H4 (cell line): Measurements from ENCODE around the gene ZNF215. TPM values are rescaled to one million over a fixed set of nuclear protein-coding genes. Genes with fewer than 3 reads are reported as not detected.
"Not testable (repeated sequence)": the region's sequence is repeated elsewhere in the genome, so short reads cannot be mapped to it uniquely, and the experiment has no call there.

Source experiments
- DNase-seq: peaks from one replicate; pipeline ENCODE4 v3.0.0-alpha.2; 2015; ENCODE audit warnings: low spot score
- total RNA-seq: library from RNA; depleted of rRNA; stranded (reverse); fragments of >200 nt; shearing (Covaris generic); gene quantifications from 2 replicates; pipeline ENCODE4 v1.2.3, GENCODE V29; 2014; rRNA removed

ZNF215 gene
- total RNA-seq, 1 experiment from 2014 or later, result 10.7 TPM

DNA sequence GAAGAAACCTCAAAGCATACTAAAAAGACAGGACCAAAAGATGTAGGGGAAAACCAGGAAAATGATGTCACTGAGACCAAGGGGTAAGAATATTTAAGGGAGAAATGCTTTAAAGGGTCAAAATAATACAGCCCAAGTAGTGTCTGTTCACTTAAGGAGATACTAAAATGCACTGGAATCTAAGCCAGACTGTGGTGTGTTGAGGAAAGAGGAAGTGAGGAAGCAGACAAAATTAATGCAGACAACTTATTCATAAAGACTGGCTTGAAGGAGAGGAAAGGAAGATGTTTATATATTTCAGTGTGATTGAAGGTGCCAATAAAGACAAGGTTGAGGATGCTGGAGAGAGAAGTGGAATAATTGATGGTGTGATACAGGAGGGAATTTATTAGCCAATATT lies 15.7 kb downstream of the ZNF215 start:
- no peak for DNase-seq

DNA sequence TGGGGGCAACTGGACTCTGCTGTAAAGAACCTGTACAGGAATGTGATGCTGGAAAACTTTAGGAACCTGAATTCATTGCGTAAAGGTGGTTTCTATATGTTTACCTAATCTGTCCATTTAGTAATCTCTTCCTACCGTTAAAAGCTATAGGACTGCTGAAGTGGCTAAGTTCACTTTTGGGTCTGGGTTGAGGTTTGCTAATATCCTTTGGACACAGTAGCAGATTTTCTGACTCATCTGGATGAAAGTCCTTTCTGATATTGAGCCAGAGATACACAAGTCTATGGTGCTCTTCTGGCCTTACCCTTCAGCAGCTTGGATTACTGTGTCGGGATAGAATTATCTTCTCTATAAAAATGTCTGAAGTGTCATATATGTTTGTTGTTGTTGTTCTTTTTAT lies 16.9 kb downstream of the ZNF215 start:
- DNase-seq, result no peak

DNA sequence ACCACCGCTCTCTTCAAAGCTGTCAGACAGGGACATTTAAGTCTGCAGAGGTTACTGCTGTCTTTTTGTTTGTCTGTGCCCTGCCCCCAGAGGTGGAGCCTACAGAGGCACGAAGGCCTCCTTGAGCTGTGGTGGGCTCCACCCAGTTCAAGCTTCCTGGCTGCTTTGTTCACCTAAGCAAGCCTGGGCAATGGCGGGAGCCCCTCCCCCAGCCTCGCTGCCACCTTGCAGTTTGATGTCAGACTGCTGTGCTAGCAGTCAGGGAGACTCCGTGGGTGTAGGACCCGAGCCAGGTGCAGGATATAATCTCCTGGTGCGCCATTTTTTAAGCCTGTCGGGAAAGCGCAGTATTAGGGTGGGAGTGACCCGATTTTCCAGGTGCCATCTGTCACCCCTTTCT lies 28.0 kb downstream of the ZNF215 start:
- not testable (repeated sequence) for DNase-seq

DNA sequence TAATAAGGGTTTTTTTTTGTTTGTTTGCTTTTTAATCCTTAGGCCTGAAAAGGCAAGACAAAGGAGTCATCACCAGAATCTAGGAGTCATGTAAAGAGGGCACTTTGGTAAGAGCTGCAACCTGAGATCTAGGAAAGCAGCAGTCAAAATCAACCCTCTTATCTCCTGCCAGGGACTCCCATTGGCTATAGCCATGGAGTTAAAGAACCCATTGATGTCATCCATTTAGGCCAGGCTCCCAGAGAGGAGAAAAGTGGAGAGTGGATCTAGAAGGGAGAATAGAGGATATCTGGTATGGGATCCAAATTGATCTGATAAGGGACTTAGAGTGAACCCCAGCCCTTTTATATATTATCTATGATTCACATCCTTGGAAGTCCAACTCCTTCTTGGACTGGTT lies 35.9 kb downstream of the ZNF215 start:
- no peak for DNase-seq

- no peak for DNase-seq
These were observed 36.4 kb downstream of the ZNF215 start for GRCh38 chr11:6962673-6963072.

GRCh38 chr11:6968816-6969215 lies 42.6 kb downstream of the ZNF215 start:
- DNase-seq, result no peak

DNA sequence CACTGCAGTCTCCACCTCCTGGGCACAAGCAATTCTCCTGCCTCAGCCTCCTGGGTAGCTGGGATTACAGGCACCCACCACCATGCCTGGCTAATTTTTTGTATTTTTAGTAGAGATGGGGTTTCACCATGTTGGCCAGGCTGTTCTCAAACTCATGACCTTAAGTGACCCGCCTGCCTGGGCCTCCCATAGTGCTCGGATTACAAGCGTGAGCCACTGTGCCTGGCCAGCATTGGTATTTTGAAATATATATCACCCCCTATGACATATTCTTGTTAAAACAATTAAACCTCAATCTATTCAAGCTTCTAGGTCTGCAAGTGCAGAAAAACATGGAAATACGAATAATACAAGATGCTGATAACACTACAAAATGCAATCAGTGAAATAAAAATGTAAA lies 43.6 kb downstream of the ZNF215 start:
- not testable (repeated sequence) for DNase-seq

- no peak for DNase-seq
These were observed 53.1 kb downstream of the ZNF215 start for GRCh38 chr11:6979365-6979764.

DNA sequence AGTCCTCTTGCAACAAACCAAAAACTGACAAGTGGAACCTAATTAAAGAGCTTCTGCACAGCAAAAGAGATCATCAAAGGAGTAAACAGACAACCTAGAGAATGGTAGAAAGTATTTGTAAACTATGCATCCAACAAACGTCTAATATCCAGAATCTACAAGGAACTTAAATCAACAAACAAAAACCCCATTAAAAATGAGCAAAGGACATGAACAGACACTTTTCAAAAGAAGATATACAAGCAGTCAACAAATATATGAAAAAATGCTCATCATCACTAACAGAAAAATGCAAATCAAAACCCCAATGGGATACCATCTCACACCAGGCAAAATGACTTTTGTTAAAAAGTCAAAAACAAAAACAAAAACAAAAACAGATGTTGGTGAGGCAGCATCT lies 60.3 kb downstream of the ZNF215 start:
- DNase-seq, result no peak

DNA sequence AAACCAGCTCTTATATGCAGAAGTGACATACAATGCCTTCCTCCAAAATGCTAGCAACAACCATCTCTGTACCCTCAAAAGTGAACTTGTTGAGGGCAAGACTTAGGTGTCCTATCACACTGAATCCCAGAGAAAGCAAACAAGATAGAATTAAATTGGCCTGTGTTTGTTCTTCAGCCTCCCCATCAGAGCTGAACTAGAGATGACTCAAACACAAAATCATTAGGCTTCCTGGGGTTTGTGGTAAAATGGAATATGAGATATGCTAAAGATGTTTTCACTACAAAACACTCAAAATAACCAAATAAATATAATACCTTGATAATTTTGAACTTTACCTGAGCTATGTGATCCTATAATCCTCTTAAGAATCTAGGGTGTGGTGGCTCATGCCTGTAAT lies 62.3 kb downstream of the ZNF215 start:
- DNase-seq, result no peak

DNA sequence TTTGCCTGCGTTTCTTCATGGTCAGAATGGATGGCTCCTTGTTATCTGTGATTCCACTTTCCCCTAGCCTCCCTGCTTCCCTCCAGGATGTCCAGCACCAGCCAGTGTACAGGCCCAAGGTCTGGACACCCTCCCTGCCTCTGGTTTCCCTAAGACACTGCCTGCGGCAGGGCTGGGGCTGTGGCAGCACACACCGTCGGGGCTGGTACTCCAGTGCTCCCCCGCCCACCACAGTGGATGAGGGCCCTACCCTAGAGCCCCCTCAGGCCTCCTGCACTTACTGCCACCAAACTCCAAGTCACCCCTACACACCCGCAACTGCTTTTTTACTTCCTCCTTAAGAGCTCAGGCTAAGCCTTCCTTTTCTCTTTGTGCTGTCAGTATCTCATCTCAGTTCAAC lies 65.0 kb downstream of the ZNF215 start:
- DNase-seq, result no peak

DNA sequence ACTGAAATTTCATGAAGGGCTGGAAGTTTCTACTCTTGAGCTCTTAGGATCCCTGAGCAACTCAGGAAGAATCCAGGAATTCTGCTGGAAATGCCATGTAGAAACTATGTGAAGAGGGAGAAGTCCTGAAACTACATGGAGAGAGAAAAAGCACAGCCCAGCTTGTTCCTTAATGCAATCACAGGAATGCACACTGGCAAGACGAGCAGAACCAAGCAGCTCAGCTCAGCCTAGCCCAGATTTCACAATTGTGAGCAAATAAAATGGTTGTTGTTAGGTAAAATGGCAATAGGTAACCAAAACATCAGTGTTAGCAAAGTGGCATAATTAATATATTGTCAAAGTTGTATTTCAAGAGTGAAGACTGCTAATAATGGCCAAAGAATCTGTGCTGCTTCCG lies 65.8 kb downstream of the ZNF215 start:
- no peak for DNase-seq

DNA sequence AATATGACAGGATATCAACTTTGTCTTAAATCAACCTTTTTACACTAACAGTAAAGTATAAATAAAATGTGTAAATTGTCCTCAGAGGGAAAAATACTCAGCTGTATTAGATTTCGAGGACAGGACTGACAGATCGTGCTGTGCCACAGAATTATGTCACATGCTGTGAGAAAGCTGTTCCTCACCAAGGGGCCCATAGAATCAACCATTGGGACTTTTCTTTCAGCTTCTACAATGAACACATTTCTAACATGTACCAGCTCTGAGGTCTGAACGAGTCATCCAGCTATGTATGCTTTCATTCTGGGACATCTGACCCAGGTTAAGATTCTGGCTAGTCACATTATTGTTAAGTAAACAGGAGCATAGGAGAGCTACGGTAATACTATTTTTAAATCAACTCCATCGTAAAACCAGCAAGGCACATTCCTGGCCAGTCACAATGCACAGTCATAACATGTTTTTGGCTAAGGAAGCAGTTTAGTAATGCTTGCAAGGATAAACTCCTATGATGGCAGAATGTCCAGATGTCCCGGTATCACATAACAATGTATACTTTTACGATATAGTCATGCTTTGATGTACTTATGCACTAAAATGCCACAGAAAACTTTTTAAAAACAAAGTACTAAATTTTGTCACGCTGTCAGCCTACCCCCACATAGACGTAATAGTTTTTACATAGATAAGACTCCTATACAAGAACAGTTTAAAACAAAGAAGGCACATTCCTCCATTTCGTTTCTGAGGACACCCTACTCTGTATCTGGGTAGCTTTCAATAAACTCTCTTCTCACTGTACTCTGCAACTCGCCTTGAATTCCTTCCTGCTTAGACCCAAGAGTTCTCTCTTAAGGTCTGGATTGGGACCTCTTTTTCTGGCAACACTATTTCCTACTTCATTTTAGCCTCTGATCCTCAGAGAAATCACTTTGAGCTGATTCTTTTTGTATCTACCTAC lies 66.5 kb downstream of the ZNF215 start:
- DNase-seq, result peak; percentile 91

DNA sequence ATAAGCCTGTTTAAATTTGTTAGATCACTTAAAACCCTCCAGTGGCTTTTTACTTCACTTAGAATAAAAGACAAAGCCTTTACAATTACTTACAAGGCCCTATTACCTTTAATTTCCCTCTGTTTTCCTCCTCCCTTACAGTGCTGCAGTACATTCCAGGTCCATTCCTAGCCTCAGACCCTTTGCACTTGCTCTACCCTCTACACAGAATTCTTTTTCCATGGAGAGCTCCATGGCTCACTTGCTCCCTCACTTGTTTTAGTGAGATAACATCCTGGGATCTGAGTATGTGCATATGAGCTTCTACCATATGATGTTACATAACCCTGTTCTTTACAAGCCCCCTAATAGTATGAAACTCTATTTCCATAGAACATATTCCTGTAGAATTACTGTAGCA lies 69.5 kb downstream of the ZNF215 start:
- DNase-seq, result no peak

GRCh38 chr11:7004482-7004881 lies 78.3 kb downstream of the ZNF215 start:
- DNase-seq, result no peak

Other genes with a start within 250 kb of the ZNF215 start
- gene MRPL17, start 243.1 kb upstream of the ZNF215 start, total RNA-seq, result 98.8 and 99.5 TPM in 2 replicates
- 0.06 and 0.84 TPM in 2 replicates for gene OR2AG2, start 154.4 kb upstream of the ZNF215 start, total RNA-seq
- not detected in 2 replicates for gene OR2AG1, start 143.4 kb upstream of the ZNF215 start, total RNA-seq
- 0.43 TPM in 1 of 2 replicates, not detected in the other for gene OR6A2, start 126.7 kb upstream of the ZNF215 start, total RNA-seq
- not detected in 2 replicates for gene OR10A5, start 80.7 kb upstream of the ZNF215 start, total RNA-seq
- not detected in 2 replicates for gene OR10A2, start 63.4 kb upstream of the ZNF215 start, total RNA-seq
- not detected in 2 replicates for gene OR10A4, start 49.8 kb upstream of the ZNF215 start, total RNA-seq
- gene OR2D2, start 33.9 kb upstream of the ZNF215 start, total RNA-seq, result not detected in 2 replicates
- not detected in 2 replicates for gene OR2D3, start 5.4 kb upstream of the ZNF215 start, total RNA-seq
- 5.5 and 9.3 TPM in 2 replicates for gene ZNF214, start 93.9 kb downstream of the ZNF215 start, total RNA-seq
- 0.08 and 0.19 TPM in 2 replicates for gene NLRP14, start 94.1 kb downstream of the ZNF215 start, total RNA-seq
- gene RBMXL2, start 162.6 kb downstream of the ZNF215 start, total RNA-seq, result not detected in 2 replicates